K562 (cell line): ENCODE measurements around the gene SRPK2. TPM values are rescaled to one million over a fixed set of nuclear protein-coding genes. Genes with fewer than 3 reads are reported as not detected.

Experiments
- ATAC-seq: fragments of 200-7000 bp; cut with Tn5 transposase; 3 replicates; pipeline ENCODE4 v1.9.1; 2020; ENCODE audit warnings: moderate library complexity
- BruUV-seq: library from RNA; stranded (reverse); fragments of 400-500 nt; replicated peaks from 2 replicates; lab custom pipeline; 2021; lab: Mats Ljungman, UMichigan
- CTCF ChIA-PET: fragments of 300-600 bp; formaldehyde crosslinking; extraction: SDS; loops from one replicate; lab custom pipeline; 2021; ENCODE audit warnings: low intra/inter-chr PET ratio; lab: Yijun Ruan, JAX
- POLR2A ChIA-PET: fragments of 300-600, 350-650 bp; sonication (Branson Sonifier 250); formaldehyde crosslinking; extraction: SDS; loops from one replicate; lab custom pipeline; 2021; ENCODE audit warnings: antibody characterized with exemption, inconsistent platforms; lab: Yijun Ruan, JAX
- DNase-seq, 4 experiments: peaks; one replicate each; pipeline versions ENCODE4 v3.0.0 to v3.0.0-alpha.2; 2011 to 2018; ENCODE audit warnings: low spot score in 3 of 4, mixed read lengths in 3 of 4; ENCODE audit errors: extremely low read depth in 1 of 4
- FAIRE-seq: peaks from 2 replicates; lab custom pipeline; 2011; peaks lifted over from hg19 to GRCh38; lab: Jason Lieb, UNC
- H2AFZ ChIP-seq: 2 replicates; pipeline ENCODE4 v1.6.0; 2011; ENCODE audit warnings: low read depth, low read length, control low read depth, inconsistent platforms
- H3K27ac ChIP-seq: fragments of 200-600 bp; 3 replicates; pipeline ENCODE4 v1.8.0; 2011; ENCODE audit warnings: low read depth, mild to moderate bottlenecking, control low read depth, inconsistent platforms, low read length, moderate library complexity, mixed read lengths; ENCODE audit errors: extremely low read depth
- H3K27me3 ChIP-seq, 2 experiments: fragments of 300-600 bp in 1 of 2; 2 replicates in 1 of 2; 3 replicates in 1 of 2; pipeline versions ENCODE4 v1.6.0 to v1.8.0; 2011; ENCODE audit warnings: inconsistent platforms in 2 of 2, low read length in 2 of 2, mild to moderate bottlenecking in 1 of 2, mixed read lengths in 1 of 2, moderate library complexity in 1 of 2; ENCODE audit not compliant: control insufficient read depth in 2 of 2, insufficient read depth in 2 of 2
- H3K36me3 ChIP-seq: fragments of 300-600 bp; 3 replicates; pipeline ENCODE4 v1.8.0; 2011; ENCODE audit warnings: mild to moderate bottlenecking, low read length, inconsistent platforms; ENCODE audit not compliant: control insufficient read depth, insufficient read depth
- H3K4me1 ChIP-seq, 2 experiments: fragments of 200-600 bp in 1 of 2; replicated peaks in 1 of 2; 2 replicates in 1 of 2; 3 replicates in 1 of 2; pipeline versions ENCODE4 v1.5.1 to v1.8.0; 2011; ENCODE audit warnings: inconsistent platforms in 2 of 2, low read length in 2 of 2, mild to moderate bottlenecking in 1 of 2, mixed read lengths in 1 of 2, moderate library complexity in 1 of 2; ENCODE audit not compliant: control insufficient read depth in 2 of 2, insufficient read depth in 2 of 2
- H3K4me2 ChIP-seq: 2 replicates; pipeline ENCODE4 v1.6.1; 2011; ENCODE audit warnings: low read length, control low read depth, inconsistent platforms, mixed read lengths; ENCODE audit not compliant: insufficient read depth
- H3K4me3 ChIP-seq: fragments of 200-600 bp; sonication (generic), shearing (Covaris generic); 2 replicates; pipeline ENCODE4 v1.5.1; 2016; ENCODE audit warnings: control low read depth, inconsistent platforms
- H3K79me2 ChIP-seq: fragments of 200-600 bp; 3 replicates; pipeline ENCODE4 v1.8.0; 2011; ENCODE audit warnings: low read length, inconsistent platforms; ENCODE audit not compliant: control insufficient read depth, insufficient read depth
- H3K9ac ChIP-seq, 2 experiments: 2 replicates each; pipeline versions ENCODE4 v1.6.0 to v1.6.1; 2011; ENCODE audit warnings: low read depth in 2 of 2, low read length in 2 of 2, control low read depth in 1 of 2, inconsistent platforms in 1 of 2, mild to moderate bottlenecking in 1 of 2, mixed read lengths in 1 of 2; ENCODE audit not compliant: insufficient read depth in 1 of 2
- H3K9me1 ChIP-seq: one replicate; pipeline ENCODE4 v1.6.0; 2011; ENCODE audit warnings: inconsistent platforms, mild to moderate bottlenecking, low read length, moderate library complexity; ENCODE audit not compliant: control insufficient read depth, insufficient read depth
- H3K9me3 ChIP-seq: replicated peaks from 2 replicates; pipeline ENCODE4 v1.5.1; 2011; ENCODE audit warnings: low read depth, low read length, inconsistent platforms; ENCODE audit not compliant: control insufficient read depth, insufficient read depth
- H4K20me1 ChIP-seq: replicated peaks from 2 replicates; pipeline ENCODE4 v1.6.1; 2011; ENCODE audit warnings: low read length, inconsistent platforms, mixed read lengths; ENCODE audit not compliant: control insufficient read depth, insufficient read depth
- ATF1 ChIP-seq, 2 experiments: fragments of 450-650 bp in 1 of 2; IDR thresholded peaks; 2 replicates each; pipeline ENCODE4 v1.6.1; 2016; ENCODE audit warnings: missing compliant biosample characterization in 1 of 2, missing genetic modification characterization in 1 of 2
- CSDE1 ChIP-seq, 2 experiments: fragments of 450-650 bp; IDR thresholded peaks; 2 replicates each; pipeline ENCODE4 v1.6.1; 2016; ENCODE audit warnings: mild to moderate bottlenecking in 1 of 2
- GATA2 ChIP-seq: sonication (generic); formaldehyde crosslinking; IDR thresholded peaks from 2 replicates; pipeline ENCODE4 v1.4.0; 2020; ENCODE audit warnings: mild to moderate bottlenecking, missing genetic modification reagents
- IRF9 ChIP-seq: fragments of 450-650 bp; IDR thresholded peaks from 2 replicates; pipeline ENCODE4 v1.6.1; 2016; ENCODE audit warnings: missing biosample characterization, missing genetic modification characterization
- KLF10 ChIP-seq: fragments of 250-450 bp; sonication (Bioruptor Pico); IDR thresholded peaks from 2 replicates; pipeline ENCODE4 v1.6.1; 2021; ENCODE audit warnings: matching md5 sums
- MEIS2 ChIP-seq: fragments of 450-650 bp; IDR thresholded peaks from 2 replicates; pipeline ENCODE4 v1.6.1; 2014; ENCODE audit warnings: mild to moderate bottlenecking; ENCODE audit not compliant: partially characterized antibody
- RBM17 ChIP-seq: fragments of 200-400 bp; formaldehyde crosslinking; IDR thresholded peaks from 2 replicates; pipeline ENCODE4 v1.6.1; 2017; ENCODE audit warnings: low read depth, mild to moderate bottlenecking, low read length, borderline replicate concordance
- SIN3B ChIP-seq: fragments of 450-650 bp; IDR thresholded peaks from 2 replicates; pipeline ENCODE4 v1.6.1; 2017; ENCODE audit warnings: low read depth, mild to moderate bottlenecking, moderate library complexity
- SIX5 ChIP-seq, 2 experiments: IDR thresholded peaks; 2 replicates each; pipeline ENCODE4 v1.6.1; 2011; ENCODE audit warnings: low read length in 2 of 2, borderline replicate concordance in 1 of 2, low read depth in 1 of 2, mild to moderate bottlenecking in 1 of 2, moderate library complexity in 1 of 2; ENCODE audit not compliant: insufficient read depth in 1 of 2
- STAT5A ChIP-seq: IDR thresholded peaks from 2 replicates; pipeline ENCODE4 v1.6.1; 2012; ENCODE audit warnings: low read length, inconsistent platforms, borderline replicate concordance
- TEAD1 ChIP-seq, 2 experiments: fragments of 450-650 bp in 1 of 2; sonication (generic) in 1 of 2; formaldehyde crosslinking; IDR thresholded peaks; 2 replicates each; pipeline versions ENCODE4 v1.4.0 to v1.8.0; 2020 to 2022; ENCODE audit warnings: mild to moderate bottlenecking in 2 of 2, missing genetic modification reagents in 1 of 2
- ZBTB2 ChIP-seq: fragments of 450-650 bp; IDR thresholded peaks from 2 replicates; pipeline ENCODE4 v1.6.1; 2016; ENCODE audit warnings: antibody characterized with exemption
- ZKSCAN1 ChIP-seq: fragments of 150-350 bp; IDR thresholded peaks from 2 replicates; pipeline ENCODE4 v1.6.1; 2016; ENCODE audit warnings: low read depth, low read length
- ZNF121 ChIP-seq: sonication (generic); formaldehyde crosslinking; conservative IDR thresholded peaks from 2 replicates; pipeline ENCODE4 v1.8.0; 2022; ENCODE audit warnings: missing genetic modification reagents
- ZNF143 ChIP-seq: sonication (generic); formaldehyde crosslinking; IDR thresholded peaks from 2 replicates; pipeline ENCODE4 v1.9.0; 2022; ENCODE audit warnings: mild to moderate bottlenecking, missing genetic modification reagents
- ZNF253 ChIP-seq: fragments of 250-450 bp; sonication (Bioruptor Pico); conservative IDR thresholded peaks from 2 replicates; pipeline ENCODE4 v1.6.1; 2021; ENCODE audit warnings: mild to moderate bottlenecking
- ZNF384 ChIP-seq: IDR thresholded peaks from 2 replicates; pipeline ENCODE4 v1.6.1; 2012; ENCODE audit warnings: low read depth, low read length, improper control_type of control experiment
- ZNF512 ChIP-seq: IDR thresholded peaks from 2 replicates; pipeline ENCODE4 v1.6.1; 2016; ENCODE audit warnings: missing genetic modification characterization, missing compliant biosample characterization
- ZNF586 ChIP-seq: fragments of 450-650 bp; formaldehyde crosslinking; conservative IDR thresholded peaks from 2 replicates; pipeline ENCODE4 v1.4.0; 2020; ENCODE audit warnings: mild to moderate bottlenecking, moderate library complexity
- WGBS: fragments of 100-300 bp; shearing (Covaris generic); methylation state at CpG from one replicate; pipeline ENCODE4 v1.1.6; 2016; ENCODE audit warnings: low coverage, mixed read lengths; ENCODE audit not compliant: insufficient coverage; ENCODE audit errors: missing lambda C conversion rate; 5-methylcytosine and 5-hydroxymethylcytosine counted together
- in situ Hi-C: fragments of 300-500 bp; cut with MboI; formaldehyde crosslinking; loops from 4 replicates; pipeline ENCODE4 v1.15.0; 2018; ENCODE audit warnings: inconsistent platforms, mixed read lengths
- intact Hi-C: fragments of 100-400 bp; cut with micrococcal nuclease; formaldehyde crosslinking; loops from 2 replicates; pipeline ENCODE4 v1.14.2; 2022
- polyA plus RNA-seq, 8 experiments: library from polyadenylated mRNA; depleted of rRNA in 4 of 8; stranded (reverse) in 5 of 8; unstranded in 3 of 8; fragments of >200 nt; fragmentation: Nextera tagmentation in 2 of 8; fragmentation: Illumina TruSeq in 1 of 8; extraction: Ambion mirVana in 2 of 8; extraction: Trizol in 1 of 8; gene quantifications; 2 replicates each; pipeline versions ENCODE4 v1.2.1 to v1.2.3, GENCODE V29; 2011 to 2014; ENCODE audit warnings: inconsistent platforms in 1 of 8, missing spikeins in 1 of 8
- total RNA-seq, 7 experiments: library from RNA; depleted of rRNA in 6 of 7; stranded (reverse); fragments of >200 nt in 6 of 7; fragmentation: Illumina TruSeq in 2 of 7; extraction: Trizol in 2 of 7; gene quantifications; 2 replicates each; pipeline versions ENCODE4 v1.2.1 to v1.2.3, GENCODE V29; 2011 to 2021; ENCODE audit warnings: low replicate concordance in 1 of 7
- TF ChIP-seq, protein P1 (sequence below): IDR thresholded peaks from 2 replicates; pipeline ENCODE4 v1.6.1; 2011; ENCODE audit not compliant: insufficient read length; ENCODE audit errors: extremely low read depth

The SRPK2 gene
- total and polyA plus RNA-seq, 9 of the 15 experiments (the other 6 are each of a cell fraction or from before 2014, with no cell fraction given), result 21.5 to 44.7 (median 33.3) TPM

DNA sequence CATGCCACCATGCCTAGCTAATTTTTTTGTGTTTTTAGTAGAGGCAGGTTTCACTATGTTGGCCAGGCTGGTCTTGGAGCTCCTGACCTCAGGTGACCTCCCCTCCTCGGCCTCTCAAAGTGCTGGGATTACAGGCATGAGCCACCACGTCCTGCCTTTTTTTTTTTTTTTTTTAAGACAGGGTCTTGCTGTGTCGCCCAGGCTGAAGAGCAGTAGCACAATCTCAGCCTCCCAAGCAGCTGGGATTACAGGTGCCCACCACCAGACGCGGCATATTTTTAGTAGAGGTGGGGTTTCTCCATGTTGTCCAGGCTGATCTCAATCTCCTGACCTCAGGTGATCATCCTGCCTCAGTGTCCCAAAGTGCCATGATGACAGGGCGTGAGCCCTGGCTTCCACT is 14.4 kb upstream of the SRPK2 start:
- Histone ChIP-seq H2AFZ (peak overlapping the region; percentile 94; the same call in 1 of the 2 replicates), H3K79me2 (no peaks in the 10 kb centered on the region), H3K36me3 (no peaks in the 10 kb centered on the region), H3K4me1 (peaks cover 15 to 22% of the 10 kb centered on the region in 2 experiments; a peak in 4 of 5 replicates), H3K4me3 (no peak overlapping the region), H4K20me1 (no peaks in the 10 kb centered on the region), H3K9me3 (no peaks in the 10 kb centered on the region), H3K27ac (no peak overlapping the region), H3K9me1 (no peaks in the 10 kb centered on the region), H3K4me2 (no peak overlapping the region), H3K27me3 (no peaks in the 10 kb centered on the region), H3K9ac (no peak overlapping the region)
- 89% methylated on average over 5 of the region's 6 CpGs for WGBS
- ChIA-PET CTCF (no interaction called here), POLR2A (interaction anchor here (0.6 to 1.8 kb wide), 4 partner anchors 9 to 241 kb away, joined by 3 to 9 read pairs (median 3); no protein-coding TSS in a partner anchor)
- no peak for DNase-seq
- no peak for FAIRE-seq
- in situ Hi-C loops, result no loop called here
- no peak for ATAC-seq
- intact Hi-C loops, result no loop called here
- no TSS peak for BruUV-seq
- TF ChIP-seq ZNF384 (peak; percentile 56), STAT5A (no peak), KLF10 (no peak), TEAD1 (CRISPR knock-in tag; IDR thresholded peaks at IDR 0.05) (no peak), CSDE1 (IDR thresholded peaks at IDR 0.05) (no peak), ZNF121 (CRISPR knock-in tag) (peak; percentile 74), ZNF253 (no peak), ATF1 (CRISPR knock-in tag; IDR thresholded peaks at IDR 0.05) (no peak), ATF1 (tag; IDR thresholded peaks at IDR 0.05) (no peak), ZNF143 (CRISPR knock-in tag) (no peak), ZNF512 (tag) (no peak), ZNF586 (no peak), MEIS2 (no peak), RBM17 (no peak), SIN3B (no peak), IRF9 (no peak), SIX5 (IDR thresholded peaks at IDR 0.05; ENCODE audit: borderline replicate concordance in 1 of 2, insufficient read depth in 1 of 2, low read depth in 1 of 2, low read length in 2 of 2) (no peak), ZBTB2 (0 out of 2 replicates have a peak, but pooled peaks have one; percentile 22), GATA2 (CRISPR knock-in tag) (no peak), ZKSCAN1 (no peak)
- TF ChIP-seq, protein P1, sequence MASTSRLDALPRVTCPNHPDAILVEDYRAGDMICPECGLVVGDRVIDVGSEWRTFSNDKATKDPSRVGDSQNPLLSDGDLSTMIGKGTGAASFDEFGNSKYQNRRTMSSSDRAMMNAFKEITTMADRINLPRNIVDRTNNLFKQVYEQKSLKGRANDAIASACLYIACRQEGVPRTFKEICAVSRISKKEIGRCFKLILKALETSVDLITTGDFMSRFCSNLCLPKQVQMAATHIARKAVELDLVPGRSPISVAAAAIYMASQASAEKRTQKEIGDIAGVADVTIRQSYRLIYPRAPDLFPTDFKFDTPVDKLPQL, result no peak
